ENCODE measurements around the gene APOE.
"Not testable (repeated sequence)": the region's sequence is repeated elsewhere in the genome, so short reads cannot be mapped to it uniquely, and the experiment has no call there.

APOE gene

DNA sequence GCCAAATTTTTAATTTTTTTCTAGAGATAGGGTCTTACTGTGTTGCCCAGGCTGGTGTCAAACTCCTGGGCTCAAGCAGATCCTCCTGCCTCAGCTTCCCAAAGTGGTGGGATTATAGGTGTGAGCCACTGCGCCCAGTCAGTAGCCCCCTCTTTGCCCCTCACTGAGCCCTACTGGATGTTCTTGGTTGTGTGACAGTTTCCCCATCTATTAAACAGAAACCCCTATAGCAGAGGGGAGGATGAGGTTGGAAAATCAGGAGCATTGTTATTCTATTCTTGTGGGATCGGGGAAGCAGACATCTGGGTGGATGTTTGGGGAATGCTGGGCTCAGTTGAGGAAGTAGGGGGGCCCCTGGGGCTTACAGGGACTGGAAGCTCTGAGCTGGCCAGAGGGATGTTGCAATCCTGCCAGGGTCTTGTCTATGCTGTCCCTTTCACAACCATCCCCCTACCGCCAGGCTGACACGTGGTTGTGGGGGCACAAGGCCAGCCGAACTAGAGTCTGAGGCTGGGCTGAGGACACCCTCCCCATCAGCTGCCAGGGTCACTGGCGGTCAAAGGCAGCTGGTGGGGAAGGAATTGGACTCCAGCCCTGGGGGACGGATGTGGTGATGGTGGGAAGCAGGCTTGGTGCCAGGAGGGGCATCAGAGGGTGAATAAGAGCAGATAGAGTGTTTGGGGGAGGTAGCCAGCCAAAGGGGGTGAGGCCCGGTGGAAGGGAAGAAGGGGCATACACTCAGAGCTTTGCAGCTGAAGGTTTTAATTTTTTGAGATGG, 19.7 kb downstream of the APOE start:
- peaks cover 7 to 15% of the 10 kb centered on the region in 2 experiments for H3K4me1 ChIP-seq (ENCODE audit: control insufficient read depth in 1 of 2, insufficient read depth in 1 of 2, low read depth in 1 of 2, low read length in 1 of 2)
- no peak overlapping the region for H3K27ac ChIP-seq
- no peaks in the 10 kb centered on the region for H3K9me3 ChIP-seq
- H3K27me3 ChIP-seq: no peaks in the 10 kb centered on the region
- no peaks in the 10 kb centered on the region for H3K36me3 ChIP-seq
- TF ChIP-seq, protein P1, sequence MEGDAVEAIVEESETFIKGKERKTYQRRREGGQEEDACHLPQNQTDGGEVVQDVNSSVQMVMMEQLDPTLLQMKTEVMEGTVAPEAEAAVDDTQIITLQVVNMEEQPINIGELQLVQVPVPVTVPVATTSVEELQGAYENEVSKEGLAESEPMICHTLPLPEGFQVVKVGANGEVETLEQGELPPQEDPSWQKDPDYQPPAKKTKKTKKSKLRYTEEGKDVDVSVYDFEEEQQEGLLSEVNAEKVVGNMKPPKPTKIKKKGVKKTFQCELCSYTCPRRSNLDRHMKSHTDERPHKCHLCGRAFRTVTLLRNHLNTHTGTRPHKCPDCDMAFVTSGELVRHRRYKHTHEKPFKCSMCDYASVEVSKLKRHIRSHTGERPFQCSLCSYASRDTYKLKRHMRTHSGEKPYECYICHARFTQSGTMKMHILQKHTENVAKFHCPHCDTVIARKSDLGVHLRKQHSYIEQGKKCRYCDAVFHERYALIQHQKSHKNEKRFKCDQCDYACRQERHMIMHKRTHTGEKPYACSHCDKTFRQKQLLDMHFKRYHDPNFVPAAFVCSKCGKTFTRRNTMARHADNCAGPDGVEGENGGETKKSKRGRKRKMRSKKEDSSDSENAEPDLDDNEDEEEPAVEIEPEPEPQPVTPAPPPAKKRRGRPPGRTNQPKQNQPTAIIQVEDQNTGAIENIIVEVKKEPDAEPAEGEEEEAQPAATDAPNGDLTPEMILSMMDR (IDR thresholded peaks at IDR 0.05): no peak
- no peak overlapping the region for H3K4me3 ChIP-seq (ENCODE audit: low read depth in 1 of 2, low read length in 1 of 2)

DNA sequence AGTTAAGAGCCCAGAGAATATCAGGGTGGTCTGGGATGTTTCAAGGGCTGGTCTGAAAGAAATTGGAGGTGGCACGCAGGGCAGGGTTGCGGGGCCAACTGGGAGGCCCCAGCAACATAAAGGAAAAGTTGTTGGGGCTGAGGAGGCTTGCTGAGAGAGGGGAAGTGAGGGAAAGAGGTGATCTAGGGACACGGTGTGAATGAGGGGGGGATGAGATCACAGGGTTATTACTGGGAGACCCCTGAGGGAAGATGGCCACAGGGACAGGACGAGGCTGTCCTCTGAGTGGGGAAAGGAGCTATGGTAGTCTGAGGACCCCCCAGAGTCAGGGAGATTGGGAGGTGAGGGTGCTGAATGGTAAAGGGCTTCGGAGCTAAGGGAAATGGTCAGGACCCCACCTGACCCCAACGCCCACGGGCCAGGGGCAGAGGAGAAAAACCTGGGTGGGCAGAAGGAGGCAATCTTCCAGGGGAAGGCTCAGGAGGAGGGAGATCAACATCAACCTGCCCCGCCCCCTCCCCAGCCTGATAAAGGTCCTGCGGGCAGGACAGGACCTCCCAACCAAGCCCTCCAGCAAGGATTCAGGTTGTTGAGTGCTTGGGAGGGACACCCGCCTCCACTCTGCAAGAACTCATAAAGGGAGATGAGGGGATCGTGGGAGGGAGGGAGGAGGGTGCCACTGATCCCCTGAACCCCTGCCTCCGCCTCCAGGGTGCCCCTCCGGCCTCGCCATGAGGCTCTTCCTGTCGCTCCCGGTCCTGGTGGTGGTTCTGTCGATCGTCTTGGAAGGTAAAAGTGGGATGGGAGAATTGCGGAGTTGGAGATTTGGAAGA, 20.9 kb downstream of the APOE start:
- not testable (repeated sequence) for H3K27ac ChIP-seq; H3K4me3 ChIP-seq (ENCODE audit: low read depth in 1 of 2, low read length in 1 of 2); H3K27me3 ChIP-seq; H3K36me3 ChIP-seq; H3K9me3 ChIP-seq
- peaks cover 7 to 15% of the 10 kb centered on the region in 2 experiments for H3K4me1 ChIP-seq (ENCODE audit: control insufficient read depth in 1 of 2, insufficient read depth in 1 of 2, low read depth in 1 of 2, low read length in 1 of 2)

- TF ChIP-seq, protein P1 (IDR thresholded peaks at IDR 0.05): no peak
- Histone ChIP-seq H3K9me3 (no peaks in the 10 kb centered on the region), H3K27me3 (no peaks in the 10 kb centered on the region), H3K27ac (no peak overlapping the region), H3K4me1 (ENCODE audit: control insufficient read depth in 1 of 2, insufficient read depth in 1 of 2, low read depth in 1 of 2, low read length in 1 of 2) (peaks cover 7 to 15% of the 10 kb centered on the region in 2 experiments), H3K4me3 (ENCODE audit: low read depth in 1 of 2, low read length in 1 of 2) (no peak overlapping the region), H3K36me3 (no peaks in the 10 kb centered on the region)
These were observed 22.1 kb downstream of the APOE start for GRCh38 chr19:44927746-44928145.

DNA sequence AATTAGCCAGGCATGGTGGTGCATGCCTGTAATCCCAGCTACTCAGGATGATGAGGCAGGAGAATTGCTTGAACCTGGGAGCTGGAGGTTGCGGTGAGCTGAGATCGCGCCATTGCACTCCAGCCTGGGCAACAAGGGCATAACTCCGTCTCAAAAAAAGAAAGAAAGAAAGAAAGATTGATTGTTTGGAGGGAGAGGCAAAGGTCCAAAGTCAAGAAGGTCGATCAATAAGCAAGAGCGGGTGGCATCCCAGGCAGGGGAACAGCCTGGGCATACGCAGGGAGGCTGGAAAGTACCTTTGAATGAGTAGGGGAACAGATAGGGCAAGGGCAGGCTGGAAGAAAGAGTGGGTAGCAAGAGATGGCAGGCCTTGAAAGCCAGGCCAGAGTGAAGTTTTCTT, 24.5 kb downstream of the APOE start:
- H3K4me3 ChIP-seq (ENCODE audit: low read depth in 1 of 2, low read length in 1 of 2): no peak overlapping the region
- H3K27me3 ChIP-seq: no peaks in the 10 kb centered on the region
- no peaks in the 10 kb centered on the region for H3K36me3 ChIP-seq
- no peak overlapping the region for H3K27ac ChIP-seq
- H3K9me3 ChIP-seq: no peaks in the 10 kb centered on the region
- TF ChIP-seq, protein P1 (IDR thresholded peaks at IDR 0.05): no peak
- H3K4me1 ChIP-seq (ENCODE audit: control insufficient read depth in 1 of 2, insufficient read depth in 1 of 2, low read depth in 1 of 2, low read length in 1 of 2): peaks cover 6 to 15% of the 10 kb centered on the region in 2 experiments

GRCh38 chr19:44931541-44931940, 25.9 kb downstream of the APOE start:
- H3K4me3 ChIP-seq (ENCODE audit: low read depth in 1 of 2, low read length in 1 of 2): no peak overlapping the region
- no peaks in the 10 kb centered on the region for H3K27me3 ChIP-seq
- no peaks in the 10 kb centered on the region for H3K36me3 ChIP-seq
- H3K4me1 ChIP-seq (ENCODE audit: control insufficient read depth in 1 of 2, insufficient read depth in 1 of 2, low read depth in 1 of 2, low read length in 1 of 2): peaks cover 0 to 7% of the 10 kb centered on the region in 2 experiments
- H3K9me3 ChIP-seq: no peaks in the 10 kb centered on the region
- TF ChIP-seq, protein P1 (IDR thresholded peaks at IDR 0.05): no peak
- H3K27ac ChIP-seq: no peak overlapping the region

DNA sequence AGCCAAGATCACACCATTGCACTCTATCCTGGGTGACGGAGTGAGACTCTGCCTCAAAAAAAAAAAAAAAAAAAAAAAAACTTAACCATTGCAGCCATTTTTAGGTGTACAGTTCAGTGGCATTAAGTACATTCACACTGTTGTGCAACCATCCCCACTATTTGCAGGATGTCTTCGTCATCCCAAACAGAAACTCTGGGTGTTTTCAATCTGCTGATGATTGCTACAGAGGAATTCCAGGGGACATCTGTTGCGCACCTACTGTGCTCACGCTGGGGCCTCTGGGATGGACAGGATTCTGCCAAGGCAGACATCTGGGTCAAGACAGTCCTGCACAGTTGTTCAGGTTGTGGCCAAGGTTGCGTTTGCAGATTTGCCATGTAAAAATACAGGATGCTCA, 34.1 kb downstream of the APOE start:
- Histone ChIP-seq H3K27ac (no peak overlapping the region), H3K9me3 (no peaks in the 10 kb centered on the region), H3K36me3 (no peaks in the 10 kb centered on the region), H3K27me3 (no peaks in the 10 kb centered on the region), H3K4me3 (ENCODE audit: low read depth in 1 of 2, low read length in 1 of 2) (no peak overlapping the region), H3K4me1 (ENCODE audit: control insufficient read depth in 1 of 2, insufficient read depth in 1 of 2, low read depth in 1 of 2, low read length in 1 of 2) (no peaks in the 10 kb centered on the region)
- TF ChIP-seq, protein P1 (IDR thresholded peaks at IDR 0.05): no peak
